ELR (cell line): ENCODE results near the gene ZDHHC11.
"Not testable (repeated sequence)": the region's sequence is repeated elsewhere in the genome, so short reads cannot be mapped to it uniquely, and the experiment has no call there.

Experiments
- DNase-seq: peaks from one replicate; pipeline ENCODE4 v3.0.0-alpha.2; 2015; ENCODE audit warnings: low read depth

ZDHHC11 gene

DNA sequence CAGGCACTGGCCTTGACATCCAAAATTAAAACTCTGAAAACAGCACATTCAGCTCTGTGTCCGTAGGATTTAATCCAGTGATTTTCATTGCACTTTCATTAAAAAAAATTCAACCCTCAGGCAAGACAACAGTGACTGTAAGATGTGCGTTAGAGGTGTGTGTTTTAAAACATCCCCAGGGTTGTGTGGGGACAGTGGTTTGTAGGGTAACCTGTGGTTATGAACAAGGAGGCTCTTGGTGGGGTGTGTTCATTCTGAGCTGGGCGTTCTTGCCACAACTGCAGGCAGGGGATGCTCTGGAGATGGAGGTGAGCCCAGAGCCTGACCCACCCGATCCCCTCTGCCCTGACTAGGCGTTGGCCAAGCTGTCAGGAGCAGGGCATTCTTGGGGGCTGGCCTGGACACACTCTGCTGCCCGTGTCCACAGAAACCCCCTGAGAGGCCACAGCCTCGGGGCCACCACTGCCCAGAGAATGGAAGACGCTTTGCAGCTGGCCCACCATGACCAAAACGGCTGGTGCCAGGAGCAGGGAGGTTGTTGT, 103.4 kb downstream of the ZDHHC11 start:
- DNase-seq, result not testable (repeated sequence)

DNA sequence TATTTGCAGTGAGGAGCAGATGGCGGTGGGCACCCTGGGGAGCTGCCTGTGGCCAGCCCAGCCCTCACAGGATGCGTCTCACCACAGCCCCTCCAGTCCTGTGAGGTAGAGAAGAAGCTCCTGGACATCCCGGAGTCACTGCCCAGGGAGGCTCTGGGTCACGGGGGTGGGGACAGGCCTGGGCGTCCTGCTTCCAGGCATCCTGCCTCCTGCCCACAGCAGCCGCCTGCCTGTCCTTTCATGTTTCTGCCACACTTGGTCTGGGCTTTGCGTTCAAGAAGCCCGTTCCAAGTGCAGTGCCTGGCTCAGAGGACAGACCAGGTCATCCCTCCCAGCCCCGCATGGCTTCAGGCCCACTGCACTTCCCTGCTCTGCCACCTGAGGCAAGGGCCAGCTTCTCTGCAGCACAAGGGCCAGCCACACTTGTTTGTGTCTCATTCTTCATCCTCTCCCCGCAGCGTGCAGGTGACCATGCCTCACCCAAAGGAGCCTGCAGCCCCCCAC, 104.5 kb downstream of the ZDHHC11 start:
- DNase-seq, result no peak
